K562 (cell line): Measurements from ENCODE around the gene RAG2. TPM values are rescaled to one million over a fixed set of nuclear protein-coding genes. Genes with fewer than 3 reads are reported as not detected.
A peak's percentile ranks its signal among the peaks of the same experiment; 100 is the strongest.

ENCODE experiments used
- ATAC-seq: fragments of 200-7000 bp; cut with Tn5 transposase; 3 replicates; pipeline ENCODE4 v1.9.1; 2020; ENCODE audit warnings: moderate library complexity
- BruUV-seq: library from RNA; stranded (reverse); fragments of 400-500 nt; replicated peaks from 2 replicates; lab custom pipeline; 2021; lab: Mats Ljungman, UMichigan
- CTCF ChIA-PET: fragments of 300-600 bp; formaldehyde crosslinking; extraction: SDS; loops from one replicate; lab custom pipeline; 2021; ENCODE audit warnings: low intra/inter-chr PET ratio; lab: Yijun Ruan, JAX
- POLR2A ChIA-PET: fragments of 300-600, 350-650 bp; sonication (Branson Sonifier 250); formaldehyde crosslinking; extraction: SDS; loops from one replicate; lab custom pipeline; 2021; ENCODE audit warnings: antibody characterized with exemption, inconsistent platforms; lab: Yijun Ruan, JAX
- DNase-seq, 4 experiments: peaks; one replicate each; pipeline versions ENCODE4 v3.0.0 to v3.0.0-alpha.2; 2011 to 2018; ENCODE audit warnings: low spot score in 3 of 4, mixed read lengths in 3 of 4; ENCODE audit errors: extremely low read depth in 1 of 4
- FAIRE-seq: peaks from 2 replicates; lab custom pipeline; 2011; peaks lifted over from hg19 to GRCh38; lab: Jason Lieb, UNC
- H2AFZ ChIP-seq: 2 replicates; pipeline ENCODE4 v1.6.0; 2011; ENCODE audit warnings: low read depth, low read length, control low read depth, inconsistent platforms
- H3K27ac ChIP-seq: fragments of 200-600 bp; 3 replicates; pipeline ENCODE4 v1.8.0; 2011; ENCODE audit warnings: low read depth, mild to moderate bottlenecking, control low read depth, inconsistent platforms, low read length, moderate library complexity, mixed read lengths; ENCODE audit errors: extremely low read depth
- H3K27me3 ChIP-seq, 2 experiments: fragments of 300-600 bp in 1 of 2; 2 replicates in 1 of 2; 3 replicates in 1 of 2; pipeline versions ENCODE4 v1.6.0 to v1.8.0; 2011; ENCODE audit warnings: inconsistent platforms in 2 of 2, low read length in 2 of 2, mild to moderate bottlenecking in 1 of 2, mixed read lengths in 1 of 2, moderate library complexity in 1 of 2; ENCODE audit not compliant: control insufficient read depth in 2 of 2, insufficient read depth in 2 of 2
- H3K36me3 ChIP-seq: fragments of 300-600 bp; 3 replicates; pipeline ENCODE4 v1.8.0; 2011; ENCODE audit warnings: mild to moderate bottlenecking, low read length, inconsistent platforms; ENCODE audit not compliant: control insufficient read depth, insufficient read depth
- H3K4me1 ChIP-seq, 2 experiments: fragments of 200-600 bp in 1 of 2; replicated peaks in 1 of 2; 2 replicates in 1 of 2; 3 replicates in 1 of 2; pipeline versions ENCODE4 v1.5.1 to v1.8.0; 2011; ENCODE audit warnings: inconsistent platforms in 2 of 2, low read length in 2 of 2, mild to moderate bottlenecking in 1 of 2, mixed read lengths in 1 of 2, moderate library complexity in 1 of 2; ENCODE audit not compliant: control insufficient read depth in 2 of 2, insufficient read depth in 2 of 2
- H3K4me2 ChIP-seq: 2 replicates; pipeline ENCODE4 v1.6.1; 2011; ENCODE audit warnings: low read length, control low read depth, inconsistent platforms, mixed read lengths; ENCODE audit not compliant: insufficient read depth
- H3K4me3 ChIP-seq: fragments of 200-600 bp; sonication (generic), shearing (Covaris generic); 2 replicates; pipeline ENCODE4 v1.5.1; 2016; ENCODE audit warnings: control low read depth, inconsistent platforms
- H3K79me2 ChIP-seq: fragments of 200-600 bp; 3 replicates; pipeline ENCODE4 v1.8.0; 2011; ENCODE audit warnings: low read length, inconsistent platforms; ENCODE audit not compliant: control insufficient read depth, insufficient read depth
- H3K9ac ChIP-seq, 2 experiments: 2 replicates each; pipeline versions ENCODE4 v1.6.0 to v1.6.1; 2011; ENCODE audit warnings: low read depth in 2 of 2, low read length in 2 of 2, control low read depth in 1 of 2, inconsistent platforms in 1 of 2, mild to moderate bottlenecking in 1 of 2, mixed read lengths in 1 of 2; ENCODE audit not compliant: insufficient read depth in 1 of 2
- H3K9me1 ChIP-seq: one replicate; pipeline ENCODE4 v1.6.0; 2011; ENCODE audit warnings: inconsistent platforms, mild to moderate bottlenecking, low read length, moderate library complexity; ENCODE audit not compliant: control insufficient read depth, insufficient read depth
- H3K9me3 ChIP-seq: replicated peaks from 2 replicates; pipeline ENCODE4 v1.5.1; 2011; ENCODE audit warnings: low read depth, low read length, inconsistent platforms; ENCODE audit not compliant: control insufficient read depth, insufficient read depth
- H4K20me1 ChIP-seq: replicated peaks from 2 replicates; pipeline ENCODE4 v1.6.1; 2011; ENCODE audit warnings: low read length, inconsistent platforms, mixed read lengths; ENCODE audit not compliant: control insufficient read depth, insufficient read depth
- CEBPB ChIP-seq: fragments of 450-650 bp; IDR thresholded peaks from 2 replicates; pipeline ENCODE4 v1.6.1; 2016; ENCODE audit warnings: missing genetic modification characterization, missing compliant biosample characterization
- CEBPG ChIP-seq, 3 experiments: fragments of 200-800 bp in 1 of 3; sonication (Bioruptor generic) in 1 of 3; sonication (generic) in 1 of 3; formaldehyde crosslinking in 1 of 3; IDR thresholded peaks in 2 of 3; conservative IDR thresholded peaks in 1 of 3; 2 replicates each; pipeline versions ENCODE4 v1.6.1 to v1.8.0; 2016 to 2022; ENCODE audit warnings: missing compliant biosample characterization in 2 of 3, missing genetic modification characterization in 2 of 3, mild to moderate bottlenecking in 1 of 3, missing genetic modification reagents in 1 of 3
- CTCF ChIP-seq, 3 experiments: IDR thresholded peaks in 2 of 3; conservative IDR thresholded peaks in 1 of 3; 2 replicates each; pipeline ENCODE4 v1.5.1; 2011 to 2012; ENCODE audit warnings: low read length in 3 of 3, mild to moderate bottlenecking in 3 of 3, control low read depth in 2 of 3, improper control_type of control experiment in 1 of 3, inconsistent platforms in 1 of 3, low read depth in 1 of 3, mixed read lengths in 1 of 3, moderate library complexity in 1 of 3; ENCODE audit not compliant: insufficient read depth in 2 of 3
- RAD21 ChIP-seq, 2 experiments: fragments of 250-450 bp in 1 of 2; fragments of 450-650 bp in 1 of 2; sonication (Bioruptor Pico) in 1 of 2; formaldehyde crosslinking in 1 of 2; IDR thresholded peaks in 1 of 2; conservative IDR thresholded peaks in 1 of 2; 2 replicates each; pipeline versions ENCODE4 v1.4.0 to v1.8.0; 2020 to 2022; ENCODE audit warnings: mild to moderate bottlenecking in 2 of 2, moderate library complexity in 1 of 2
- REST ChIP-seq, 2 experiments: fragments of 450-650 bp; formaldehyde crosslinking in 1 of 2; IDR thresholded peaks; 2 replicates each; pipeline versions ENCODE4 v1.4.0 to v1.6.1; 2014 to 2020; ENCODE audit warnings: mild to moderate bottlenecking in 2 of 2, borderline replicate concordance in 1 of 2, low read depth in 1 of 2
- RFX1 ChIP-seq: fragments of 450-650 bp; IDR thresholded peaks from 2 replicates; pipeline ENCODE4 v1.6.1; 2016; ENCODE audit warnings: mild to moderate bottlenecking, moderate library complexity
- ZNF561 ChIP-seq: fragments of 450-650 bp; formaldehyde crosslinking; conservative IDR thresholded peaks from 2 replicates; pipeline ENCODE4 v1.4.0; 2020; ENCODE audit warnings: mild to moderate bottlenecking, moderate library complexity
- WGBS: fragments of 100-300 bp; shearing (Covaris generic); methylation state at CpG from one replicate; pipeline ENCODE4 v1.1.6; 2016; ENCODE audit warnings: low coverage, mixed read lengths; ENCODE audit not compliant: insufficient coverage; ENCODE audit errors: missing lambda C conversion rate; 5-methylcytosine and 5-hydroxymethylcytosine counted together
- in situ Hi-C: fragments of 300-500 bp; cut with MboI; formaldehyde crosslinking; loops from 4 replicates; pipeline ENCODE4 v1.15.0; 2018; ENCODE audit warnings: inconsistent platforms, mixed read lengths
- intact Hi-C: fragments of 100-400 bp; cut with micrococcal nuclease; formaldehyde crosslinking; loops from 2 replicates; pipeline ENCODE4 v1.14.2; 2022
- polyA plus RNA-seq, 8 experiments: library from polyadenylated mRNA; depleted of rRNA in 4 of 8; stranded (reverse) in 5 of 8; unstranded in 3 of 8; fragments of >200 nt; fragmentation: Nextera tagmentation in 2 of 8; fragmentation: Illumina TruSeq in 1 of 8; extraction: Ambion mirVana in 2 of 8; extraction: Trizol in 1 of 8; gene quantifications; 2 replicates each; pipeline versions ENCODE4 v1.2.1 to v1.2.3, GENCODE V29; 2011 to 2014; ENCODE audit warnings: inconsistent platforms in 1 of 8, missing spikeins in 1 of 8
- total RNA-seq, 7 experiments: library from RNA; depleted of rRNA in 6 of 7; stranded (reverse); fragments of >200 nt in 6 of 7; fragmentation: Illumina TruSeq in 2 of 7; extraction: Trizol in 2 of 7; gene quantifications; 2 replicates each; pipeline versions ENCODE4 v1.2.1 to v1.2.3, GENCODE V29; 2011 to 2021; ENCODE audit warnings: low replicate concordance in 1 of 7

RAG2 gene
- total and polyA plus RNA-seq, 9 of the 15 experiments (the other 6 are each of a cell fraction or from before 2014, with no cell fraction given), result 0.06 to 2.7 (median 0.26) TPM; not detected in 3

- no TSS peak for BruUV-seq
- no peak overlapping the region for H3K27ac ChIP-seq
- POLR2A ChIA-PET, result interaction anchor here (1.0 to 1.3 kb wide), 2 partner anchors 57 to 58 kb away, joined by 3 read pairs; no protein-coding TSS in a partner anchor
- intact Hi-C loops, result loop anchor here (1.0 to 10.0 kb wide), 4 partner anchors 58 to 330 kb away; no protein-coding TSS in a partner anchor
- H2AFZ ChIP-seq, result no peak overlapping the region
- H3K9me3 ChIP-seq, result no peaks in the 10 kb centered on the region
- H4K20me1 ChIP-seq, result no peaks in the 10 kb centered on the region
- H3K4me1 ChIP-seq, result peaks cover 0 to 17% of the 10 kb centered on the region in 2 experiments; a peak in 2 of 5 replicates
- FAIRE-seq (no peak), DNase-seq (peak; percentile 7 to 35 (median 16)), ATAC-seq (peak; percentile 92)
- no peaks in the 10 kb centered on the region for H3K27me3 ChIP-seq
- H3K4me3 ChIP-seq, result no peak overlapping the region
- CTCF ChIA-PET, result interaction anchor here (0.6 to 5.1 kb wide), 3 partner anchors 56 to 180 kb away, joined by 3 to 60 read pairs (median 3); partner anchors contain the start of gene RAG1
- no peak overlapping the region for H3K9ac ChIP-seq
- H3K36me3 ChIP-seq, result no peaks in the 10 kb centered on the region
- WGBS, result 10% methylated on average over 3 of the region's 3 CpGs
- no peak overlapping the region for H3K4me2 ChIP-seq
- no peaks in the 10 kb centered on the region for H3K9me1 ChIP-seq
- in situ Hi-C loops, result no loop called here
- H3K79me2 ChIP-seq, result no peaks in the 10 kb centered on the region
- TF ChIP-seq REST (IDR thresholded peaks at IDR 0.05; ENCODE audit: borderline replicate concordance) (peak; percentile 69), REST (CRISPR knock-in tag; IDR thresholded peaks at IDR 0.05; ENCODE audit: low read depth) (no peak), CEBPG (CRISPR knock-in tag; IDR thresholded peaks at IDR 0.05) (no peak), CEBPG (tag; conservative IDR thresholded peaks at IDR 0.05 in 1 of 2, IDR thresholded peaks at IDR 0.05 in 1 of 2) (peak; percentile 31 to 43; a peak in 1 of 4 replicates), RFX1 (no peak), RAD21 (CRISPR knock-in tag; conservative IDR thresholded peaks at IDR 0.05 in 1 of 2, IDR thresholded peaks at IDR 0.05 in 1 of 2) (peak; percentile 94 to 97), CEBPB (tag) (peak; percentile 71), CTCF (IDR thresholded peaks at IDR 0.05 in 2 of 3, conservative IDR thresholded peaks at IDR 0.05 in 1 of 3; ENCODE audit: insufficient read depth in 2 of 3, low read depth in 1 of 3, low read length in 3 of 3) (peak; percentile 37 to 88 (median 62); a peak in 5 of 6 replicates), ZNF561 (no peak)
Observed at GRCh38 chr11:36622431-36623136, 24.5 kb upstream of the RAG2 start.
